Natural killer cell treated with Interleukin-12 subunit alpha and Interleukin-12 subunit beta and Interleukin-15 and Interleukin-18, amount 100 ng/mL, for 72 hours (primary cell): ENCODE measurements around the gene POLE. TPM values are rescaled to one million over a fixed set of nuclear protein-coding genes. Genes with fewer than 3 reads are reported as not detected.

ENCODE experiments used
- ATAC-seq, 2 donors: fragments of 150-1000 bp; cut with Tn5 transposase in 1 of 2; sonication (Bioruptor Pico), chemical (Tn5 transposase) in 1 of 2; 2 replicates each; pipeline ENCODE4 v1.10.0; 2021
- DNase-seq: peaks from one replicate; pipeline ENCODE4 v3.0.0; 2022; ENCODE audit warnings: low spot score
- H3K27ac Mint-ChIP-seq, 2 donors: 1 replicate in 1 of 2; 2 replicates in 1 of 2; pipeline ENCODE4 v1.8.0; 2022; ENCODE audit warnings: mixed read lengths in 2 of 2, mild to moderate bottlenecking in 1 of 2, moderate library complexity in 1 of 2
- H3K27me3 Mint-ChIP-seq, 2 donors: 1 replicate in 1 of 2; 2 replicates in 1 of 2; pipeline ENCODE4 v1.8.0; 2022; ENCODE audit warnings: mixed read lengths in 2 of 2
- H3K36me3 Mint-ChIP-seq: one replicate; pipeline ENCODE4 v1.8.0; 2022; ENCODE audit warnings: mixed read lengths
- H3K4me1 Mint-ChIP-seq, 2 donors: 1 replicate in 1 of 2; 2 replicates in 1 of 2; pipeline ENCODE4 v1.8.0; 2022; ENCODE audit warnings: low read depth in 2 of 2, mixed read lengths in 2 of 2, mild to moderate bottlenecking in 1 of 2
- H3K4me3 Mint-ChIP-seq: one replicate; pipeline ENCODE4 v1.8.0; 2022; ENCODE audit warnings: mixed read lengths
- H3K9me3 Mint-ChIP-seq: 2 replicates; pipeline ENCODE4 v1.8.0; 2022; ENCODE audit warnings: mixed read lengths
- total RNA-seq, 2 donors: library from RNA; stranded (reverse); gene quantifications; one replicate each; pipeline ENCODE4 v1.2.3, GENCODE V29; 2022

POLE gene
- total RNA-seq, 2 donors from 2014 or later = 94.3 to 265 TPM

DNA sequence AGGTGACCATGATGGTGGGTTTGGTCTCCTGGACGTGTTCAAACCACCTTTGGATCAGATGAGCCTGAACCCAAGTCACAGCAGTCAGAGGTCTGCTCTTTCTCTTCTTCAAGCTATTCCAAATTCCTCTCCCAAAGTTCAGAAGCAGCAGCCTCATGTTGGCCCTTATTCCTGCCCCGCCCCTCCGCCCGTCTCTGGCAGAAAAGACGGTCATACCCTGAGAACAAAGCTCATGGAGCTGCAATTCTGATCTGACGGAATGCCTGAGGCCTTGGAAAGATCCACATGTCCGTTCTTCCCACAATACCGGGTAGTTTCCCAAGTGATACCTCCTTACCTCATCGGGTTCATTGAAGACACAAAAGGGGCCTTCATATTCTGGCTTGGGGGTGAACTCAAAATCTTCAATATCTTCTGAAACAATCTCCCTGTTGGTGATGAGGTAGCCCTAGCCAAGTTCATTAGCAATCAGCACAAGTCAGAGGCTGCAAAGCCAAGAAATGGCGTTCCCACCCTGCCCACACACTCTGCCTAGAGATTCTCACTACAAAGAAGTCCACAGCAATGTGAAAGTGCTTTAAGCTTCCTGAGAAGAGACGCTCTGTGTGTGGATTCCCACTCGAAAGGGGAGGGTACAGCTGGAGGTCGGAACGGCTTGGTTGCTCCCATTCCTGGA lies 11.2 kb downstream of the POLE start:
- Mint-ChIP-seq H3K9me3 (no peaks in the 10 kb centered on the region), H3K4me1 (peaks cover 9 to 15% of the 10 kb centered on the region in 2 donors), H3K36me3 (peaks cover 24% of the 10 kb centered on the region), H3K27me3 (no peaks in the 10 kb centered on the region), H3K27ac (no peak overlapping the region), H3K4me3 (no peak overlapping the region)
- no peak for ATAC-seq
- DNase-seq = peak; percentile 1

DNA sequence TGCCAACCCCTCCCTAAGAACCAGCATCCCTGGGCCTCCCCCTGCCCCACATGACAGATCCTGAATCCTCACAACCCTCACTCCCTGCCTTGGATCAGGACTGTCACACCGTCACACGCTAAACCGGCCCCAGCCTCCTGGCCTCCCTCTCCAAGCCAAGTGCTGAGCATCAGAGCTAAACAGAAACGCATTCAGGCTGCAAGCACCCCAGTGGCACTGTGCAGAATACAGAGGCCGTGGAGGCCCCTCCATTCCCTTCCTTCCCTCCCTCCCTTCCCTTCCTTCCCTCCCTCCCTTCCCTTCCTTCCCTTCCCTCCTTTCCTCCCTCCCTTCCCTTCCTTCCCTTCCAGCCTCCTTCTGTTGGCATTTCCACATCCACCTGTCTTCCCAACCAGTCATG lies 12.6 kb downstream of the POLE start:
- DNase-seq (no peak), ATAC-seq (no peak)
- Mint-ChIP-seq H3K9me3 (no peaks in the 10 kb centered on the region), H3K27ac (no peak overlapping the region), H3K4me3 (no peak overlapping the region), H3K4me1 (peaks cover 6 to 9% of the 10 kb centered on the region in 2 donors), H3K36me3 (peaks cover 24% of the 10 kb centered on the region), H3K27me3 (no peaks in the 10 kb centered on the region)

DNA sequence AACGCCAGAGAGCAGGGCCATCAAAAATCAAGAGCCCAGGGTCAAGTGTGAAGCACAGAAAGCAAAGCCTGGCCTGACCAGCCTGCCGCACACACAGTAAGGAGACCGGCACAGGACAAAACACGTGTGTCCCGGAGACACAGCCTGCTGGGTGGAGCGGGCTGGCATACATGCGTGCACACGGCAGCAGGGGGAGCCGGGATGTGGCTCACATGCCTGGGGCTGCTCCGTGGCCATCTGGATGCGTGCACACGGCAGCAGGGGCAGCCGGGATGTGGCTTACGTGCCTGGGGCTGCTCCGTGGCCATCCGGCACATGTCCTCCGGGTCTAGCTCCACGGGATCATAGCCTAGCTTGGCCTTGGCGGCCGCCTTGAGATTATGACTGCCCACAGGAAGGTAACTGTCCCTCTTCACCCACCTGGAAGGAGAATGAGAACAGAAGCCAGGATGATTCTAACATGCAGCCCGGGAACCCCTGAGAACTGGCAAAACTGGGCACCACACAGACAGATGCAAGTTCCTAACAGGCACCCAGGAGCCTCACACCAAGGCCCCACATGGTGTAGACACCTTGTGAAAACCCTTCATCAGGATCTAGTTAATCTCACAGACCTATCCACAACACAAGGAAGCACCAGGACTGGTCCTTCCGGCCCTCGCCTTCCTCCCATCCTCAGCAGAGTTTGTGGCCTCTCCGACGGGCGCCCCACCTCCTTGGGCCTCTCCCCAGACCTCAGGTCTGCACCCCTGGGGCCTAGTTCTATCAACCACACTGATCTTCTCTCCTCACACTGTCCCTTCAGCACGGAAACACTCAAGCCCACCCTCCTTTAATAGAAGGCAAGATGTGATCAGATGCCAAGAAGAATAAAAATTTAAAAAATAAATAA lies 13.6 kb downstream of the POLE start:
- Mint-ChIP-seq H3K4me1 (peaks cover 6 to 9% of the 10 kb centered on the region in 2 donors), H3K4me3 (no peak overlapping the region), H3K9me3 (no peaks in the 10 kb centered on the region), H3K27me3 (no peaks in the 10 kb centered on the region), H3K36me3 (peaks cover 19% of the 10 kb centered on the region), H3K27ac (no peak overlapping the region)
- no peak for DNase-seq
- no peak for ATAC-seq

DNA sequence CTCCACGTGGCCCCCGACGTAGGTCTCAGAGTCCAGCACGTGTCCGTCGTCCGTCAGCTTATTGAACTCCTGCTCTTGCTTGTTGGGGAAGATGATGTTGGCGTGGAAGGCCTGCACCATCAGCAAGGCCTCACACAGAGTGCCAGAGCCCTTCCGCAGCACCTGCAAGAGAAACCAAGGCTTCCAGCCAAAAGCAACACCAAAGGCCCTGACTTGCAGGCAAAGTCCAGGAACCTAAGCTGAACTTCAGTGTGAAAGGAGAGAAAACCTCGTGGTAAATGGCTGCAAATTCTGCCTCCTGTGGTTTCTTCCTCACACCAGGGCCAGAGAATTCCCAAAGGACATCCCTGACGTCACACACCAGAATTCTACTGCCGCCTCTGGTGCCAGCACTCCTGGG lies 14.5 kb downstream of the POLE start:
- Mint-ChIP-seq H3K27ac (no peak overlapping the region), H3K36me3 (peaks cover 20% of the 10 kb centered on the region), H3K4me3 (no peak overlapping the region), H3K27me3 (no peaks in the 10 kb centered on the region), H3K9me3 (no peaks in the 10 kb centered on the region), H3K4me1 (peaks cover 6 to 9% of the 10 kb centered on the region in 2 donors)
- DNase-seq (peak; percentile 51), ATAC-seq (no peak)

DNA sequence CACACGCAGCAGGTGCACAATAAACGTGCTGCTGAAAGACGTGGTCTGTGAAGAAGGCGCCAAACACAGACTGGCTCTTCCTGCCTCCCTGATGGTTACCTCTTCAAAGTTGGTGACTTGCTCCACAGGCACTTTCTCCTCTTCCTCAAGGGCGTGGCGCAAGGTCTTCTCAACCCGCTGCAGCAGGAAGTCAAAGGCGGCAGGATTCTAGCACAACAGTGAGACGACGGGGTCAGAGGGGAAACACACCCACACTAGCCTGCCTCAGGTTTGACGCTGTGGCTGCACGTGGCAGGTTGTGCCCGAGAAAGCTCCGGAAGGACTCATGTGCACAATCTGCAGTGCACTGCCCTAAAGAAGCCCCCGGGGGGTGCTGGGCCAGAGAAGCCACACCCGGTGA lies 15.0 kb downstream of the POLE start:
- H3K36me3 Mint-ChIP-seq = peaks cover 24% of the 10 kb centered on the region
- no peaks in the 10 kb centered on the region for H3K9me3 Mint-ChIP-seq
- ATAC-seq (no peak), DNase-seq (no peak)
- no peak overlapping the region for H3K4me3 Mint-ChIP-seq
- peaks cover 6 to 9% of the 10 kb centered on the region in 2 donors for H3K4me1 Mint-ChIP-seq
- H3K27ac Mint-ChIP-seq = no peak overlapping the region
- no peaks in the 10 kb centered on the region for H3K27me3 Mint-ChIP-seq

DNA sequence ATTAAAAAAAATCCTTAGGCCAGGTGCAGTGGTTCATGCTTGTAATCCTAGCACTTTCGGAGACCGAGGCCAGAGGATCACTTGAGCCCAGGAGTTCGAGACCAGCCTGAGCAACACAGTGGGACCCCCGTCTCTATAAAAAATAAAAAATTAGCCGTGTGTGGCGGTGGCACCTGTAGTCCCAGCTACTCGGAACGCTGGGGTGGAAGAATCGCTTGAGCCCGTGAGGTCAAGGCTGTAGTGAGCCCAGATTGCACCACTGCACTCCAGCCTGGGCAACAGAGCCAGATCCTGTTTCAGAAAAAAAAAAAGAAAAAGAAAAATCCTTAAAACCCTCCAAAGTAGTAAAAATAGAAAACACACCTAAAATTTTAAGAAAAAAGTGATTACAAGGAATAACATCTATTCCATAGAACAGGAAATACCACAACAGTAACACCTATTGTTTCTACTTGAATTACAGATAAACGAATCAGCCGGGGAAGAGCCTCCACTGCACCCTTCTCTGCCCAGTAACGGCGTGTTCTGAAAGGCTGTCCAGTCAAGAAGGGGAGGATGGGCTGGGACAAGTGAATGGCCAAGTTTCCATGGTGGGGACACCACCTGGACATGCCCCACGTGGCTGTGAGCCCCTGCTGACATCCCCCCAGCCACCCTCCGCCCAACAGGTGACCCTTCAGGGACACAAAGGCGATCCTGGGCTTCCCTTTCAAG lies 17.8 kb downstream of the POLE start:
- H3K9me3 Mint-ChIP-seq = no peaks in the 10 kb centered on the region

DNA sequence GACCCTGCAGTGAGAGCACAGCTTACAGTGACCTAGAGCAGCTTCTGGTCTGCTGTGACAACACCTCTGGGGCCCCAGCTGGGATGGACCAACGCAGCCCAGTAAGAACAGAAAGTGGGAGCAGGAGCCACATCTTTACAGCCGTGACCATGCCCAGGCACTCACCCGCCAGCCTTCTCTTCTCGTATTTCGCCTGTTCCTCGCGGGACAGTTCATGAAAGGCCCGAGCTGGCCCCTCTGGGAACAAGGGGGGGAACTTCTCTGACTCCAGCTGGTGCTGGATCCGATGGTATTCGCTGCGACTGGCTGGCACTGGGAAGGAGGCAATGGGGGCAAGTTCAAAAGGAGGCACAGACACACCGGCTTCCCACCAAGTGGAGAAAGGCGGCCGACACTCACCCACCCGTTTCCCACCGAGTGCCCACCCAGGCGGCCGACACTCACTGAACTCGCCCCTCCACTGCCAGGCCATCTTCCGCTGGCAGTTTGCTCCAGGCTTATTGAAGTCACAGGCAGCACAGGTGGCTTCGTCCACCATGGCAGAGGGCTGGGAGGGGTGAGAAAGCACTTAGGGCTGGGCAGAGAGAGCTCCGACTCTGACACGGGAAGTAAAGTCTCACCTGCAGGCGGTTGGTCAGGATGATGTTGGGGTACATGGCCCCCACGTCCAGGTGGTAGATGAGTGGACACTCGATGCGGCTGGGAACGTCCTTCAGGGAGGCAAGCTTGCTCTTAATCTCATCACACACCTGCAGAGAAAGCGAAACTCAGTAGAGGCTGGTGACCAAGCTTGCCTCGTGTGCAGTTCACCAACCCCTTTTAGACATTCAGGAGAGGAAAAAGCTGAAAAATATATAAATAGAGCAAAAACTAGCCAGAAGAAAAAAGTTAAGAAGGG lies 18.7 kb downstream of the POLE start:
- Mint-ChIP-seq H3K4me3 (no peak overlapping the region), H3K36me3 (peaks cover 27% of the 10 kb centered on the region)
- ATAC-seq = no peak

More for the DNA sequence above, 17.8 kb downstream of the POLE start:
- no peak overlapping the region for H3K4me3 Mint-ChIP-seq
- H3K36me3 Mint-ChIP-seq = peaks cover 27% of the 10 kb centered on the region
- H3K27ac Mint-ChIP-seq = no peak overlapping the region
- DNase-seq = peak; percentile 2
- H3K27me3 Mint-ChIP-seq = no peaks in the 10 kb centered on the region
- no peak for ATAC-seq
- peaks cover 6 to 21% of the 10 kb centered on the region in 2 donors for H3K4me1 Mint-ChIP-seq

DNA sequence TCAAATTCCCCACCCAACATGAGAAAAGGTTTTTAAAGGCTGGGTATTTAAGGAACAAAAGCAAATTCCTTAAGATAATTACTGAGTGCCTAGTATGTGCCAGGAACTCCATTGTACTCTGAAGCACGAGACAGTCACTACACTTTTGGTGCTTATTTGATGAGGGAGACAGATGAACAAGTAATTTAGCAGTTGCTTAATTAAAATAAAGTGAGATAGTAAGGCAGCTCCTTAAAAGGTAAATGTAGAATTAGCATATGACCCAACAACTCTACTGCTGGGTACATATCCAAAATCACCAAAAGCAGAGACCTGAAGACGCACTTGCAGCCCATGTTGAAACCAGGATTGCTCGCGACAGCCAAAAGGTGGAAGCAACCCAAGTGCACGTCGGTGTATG lies 21.3 kb downstream of the POLE start:
- Mint-ChIP-seq H3K27ac (no peak overlapping the region), H3K4me1 (peaks cover 7 to 24% of the 10 kb centered on the region in 2 donors), H3K36me3 (peaks cover 27% of the 10 kb centered on the region), H3K9me3 (no peaks in the 10 kb centered on the region), H3K4me3 (no peak overlapping the region), H3K27me3 (no peaks in the 10 kb centered on the region)
- no peak for ATAC-seq
- no peak for DNase-seq

More for the DNA sequence above, 18.7 kb downstream of the POLE start:
- Mint-ChIP-seq H3K4me1 (peaks cover 6 to 20% of the 10 kb centered on the region in 2 donors), H3K27me3 (no peaks in the 10 kb centered on the region), H3K9me3 (no peaks in the 10 kb centered on the region), H3K27ac (no peak overlapping the region)
- peak; percentile 18 for DNase-seq

DNA sequence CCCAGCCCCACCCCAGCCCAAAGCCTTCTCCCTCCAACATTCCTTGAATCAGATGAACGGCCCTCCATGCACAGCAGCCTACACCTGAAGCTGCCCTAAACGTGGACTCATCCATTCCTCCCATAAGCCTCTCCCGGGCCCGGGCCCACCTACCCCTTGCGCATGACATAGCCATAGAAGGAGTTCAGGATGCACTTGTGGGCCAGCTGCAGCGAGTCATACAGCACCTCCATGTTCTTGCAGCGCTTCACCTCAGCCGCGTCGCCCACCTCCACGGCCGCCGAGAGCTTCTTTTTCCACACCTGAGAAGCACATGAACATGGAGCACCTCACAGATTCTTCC lies 22.0 kb downstream of the POLE start:
- H3K27ac Mint-ChIP-seq = no peak overlapping the region
- peaks cover 7 to 24% of the 10 kb centered on the region in 2 donors for H3K4me1 Mint-ChIP-seq
- ATAC-seq (no peak), DNase-seq (no peak)
- peaks cover 27% of the 10 kb centered on the region for H3K36me3 Mint-ChIP-seq
- no peak overlapping the region for H3K4me3 Mint-ChIP-seq
- H3K9me3 Mint-ChIP-seq = no peaks in the 10 kb centered on the region
- H3K27me3 Mint-ChIP-seq = no peaks in the 10 kb centered on the region

DNA sequence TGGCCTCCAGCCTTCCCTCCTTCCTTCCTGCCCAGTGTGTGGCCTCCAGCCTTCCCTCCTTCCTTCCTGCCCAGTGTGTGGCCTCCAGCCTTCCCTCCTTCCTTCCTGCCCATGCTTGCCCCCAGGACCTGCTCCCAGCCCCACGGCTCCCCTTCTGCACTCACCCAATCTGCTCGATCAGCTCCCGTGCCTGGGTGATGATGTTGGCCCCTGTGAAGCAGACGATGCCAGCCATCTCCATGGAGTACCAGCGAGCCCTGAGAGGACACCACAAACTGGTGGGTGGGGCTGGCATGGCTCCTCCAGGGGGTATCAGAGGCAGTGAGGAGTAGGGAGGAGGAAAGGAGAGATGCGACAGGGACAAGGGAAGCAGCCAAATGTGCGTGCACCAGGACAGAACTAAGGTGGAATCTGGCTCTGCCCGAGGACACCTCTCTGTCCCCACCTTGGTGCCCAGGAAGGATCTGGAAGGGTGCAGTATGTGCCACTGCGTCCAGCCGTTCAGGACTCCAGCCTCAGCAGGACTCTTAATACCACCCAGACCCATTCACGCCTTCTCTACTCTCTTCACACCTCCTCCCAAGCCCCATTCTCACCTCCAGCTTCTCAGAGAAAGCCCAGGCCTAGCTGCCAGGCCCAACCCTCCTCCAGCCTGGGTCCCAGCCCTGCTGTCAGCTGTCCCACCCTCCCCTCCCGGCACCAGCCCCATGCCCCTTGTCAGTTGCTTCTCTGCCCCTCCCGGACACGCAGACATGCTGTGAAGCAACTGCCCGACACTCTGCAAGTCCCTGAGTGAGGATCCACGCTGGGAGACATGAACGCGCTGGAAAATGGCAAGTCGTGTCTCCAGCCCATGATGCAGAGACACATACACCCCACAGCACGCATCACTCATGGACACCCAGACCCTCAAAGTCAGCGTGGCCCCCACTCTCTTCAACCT lies 22.7 kb downstream of the POLE start:
- H3K4me3 Mint-ChIP-seq = no peak overlapping the region
- H3K36me3 Mint-ChIP-seq = peaks cover 27% of the 10 kb centered on the region
- no peaks in the 10 kb centered on the region for H3K9me3 Mint-ChIP-seq
- H3K27me3 Mint-ChIP-seq = no peaks in the 10 kb centered on the region
- peak overlapping the region in 1 of 2 donors; percentile 17 for H3K27ac Mint-ChIP-seq
- H3K4me1 Mint-ChIP-seq = peaks cover 7 to 24% of the 10 kb centered on the region in 2 donors
- ATAC-seq (no peak), DNase-seq (no peak)

DNA sequence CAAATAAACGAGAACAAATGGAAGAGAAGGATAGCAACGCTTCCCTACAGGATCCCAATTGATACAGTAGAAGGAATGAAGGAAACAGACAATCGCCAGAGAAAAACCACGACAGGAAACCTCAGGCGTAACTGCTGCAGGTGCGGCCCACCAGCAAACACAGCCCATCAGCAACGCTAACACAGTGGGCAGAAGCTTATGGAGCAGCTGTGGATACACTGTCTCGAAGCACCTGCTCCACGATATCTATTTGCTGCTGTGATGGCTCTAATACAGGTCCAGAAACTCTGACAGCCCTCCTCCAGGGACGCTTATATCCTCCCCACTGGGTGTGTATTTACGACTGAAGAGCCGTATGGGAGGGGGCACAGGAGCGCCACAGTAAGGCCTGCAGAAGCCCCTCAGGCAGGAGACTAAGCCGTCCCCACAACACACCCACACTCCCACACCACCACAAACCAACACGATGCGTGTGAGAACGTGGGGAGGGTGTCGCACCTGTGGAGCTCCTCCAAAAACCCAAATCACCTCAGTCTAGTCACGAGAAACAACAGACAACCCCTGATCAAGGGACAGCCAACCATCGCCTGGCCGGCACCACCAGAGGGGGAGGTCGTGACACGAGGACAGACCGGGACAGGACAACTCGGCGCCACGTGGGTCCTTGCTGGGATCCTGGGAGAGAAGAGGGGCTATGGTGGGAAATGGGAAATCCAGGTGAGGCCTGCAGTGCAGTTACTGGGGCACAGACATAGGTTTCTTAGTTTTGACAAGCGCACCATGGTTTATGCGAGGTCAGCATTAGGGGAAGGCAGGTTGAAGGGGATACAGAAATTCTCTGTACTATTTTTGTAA lies 24.0 kb downstream of the POLE start:
- H3K4me1 Mint-ChIP-seq = peaks cover 7 to 24% of the 10 kb centered on the region in 2 donors
- DNase-seq (no peak), ATAC-seq (no peak)
- H3K4me3 Mint-ChIP-seq = no peak overlapping the region
- H3K27ac Mint-ChIP-seq = peak overlapping the region in 1 of 2 donors; percentile 30
- no peaks in the 10 kb centered on the region for H3K27me3 Mint-ChIP-seq
- H3K36me3 Mint-ChIP-seq = peaks cover 27% of the 10 kb centered on the region
- no peaks in the 10 kb centered on the region for H3K9me3 Mint-ChIP-seq

DNA sequence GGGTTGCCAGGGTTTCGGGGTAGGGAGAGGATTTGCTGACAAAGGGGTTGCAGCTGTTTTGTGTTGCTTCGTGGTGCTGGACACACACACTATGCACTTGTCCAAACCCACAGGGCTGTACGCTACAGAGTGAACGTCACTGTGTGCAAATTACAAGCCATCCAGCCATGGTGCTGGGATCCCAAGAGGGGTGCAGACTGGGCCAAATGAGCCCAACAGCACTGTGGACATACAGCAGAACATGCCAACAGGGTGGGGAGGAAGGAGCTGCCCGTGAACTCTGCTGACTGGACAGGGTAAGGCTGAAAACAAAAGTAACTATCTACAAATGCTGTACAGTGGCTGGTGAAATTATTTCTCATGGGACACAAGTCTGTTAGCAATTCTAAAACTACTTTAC lies 25.2 kb downstream of the POLE start:
- no peaks in the 10 kb centered on the region for H3K27me3 Mint-ChIP-seq
- H3K36me3 Mint-ChIP-seq = peaks cover 30% of the 10 kb centered on the region
- peaks cover 7 to 24% of the 10 kb centered on the region in 2 donors for H3K4me1 Mint-ChIP-seq
- no peaks in the 10 kb centered on the region for H3K9me3 Mint-ChIP-seq
- peak overlapping the region in 1 of 2 donors; percentile 29 for H3K27ac Mint-ChIP-seq
- H3K4me3 Mint-ChIP-seq = no peak overlapping the region
- no peak for DNase-seq
- ATAC-seq = no peak
